GM12891 (cell line): ENCODE measurements around the gene U2AF1.
"Not testable (repeated sequence)": the region's sequence is repeated elsewhere in the genome, so short reads cannot be mapped to it uniquely, and the experiment has no call there.

Experiments
- DNase-seq: peaks from one replicate; pipeline ENCODE4 v3.0.0; 2011; ENCODE audit warnings: low spot score; ENCODE audit not compliant: insufficient read length
- FAIRE-seq: peaks from 2 replicates; lab custom pipeline; 2011; peaks lifted over from hg19 to GRCh38; lab: Jason Lieb, UNC

U2AF1 gene

DNA sequence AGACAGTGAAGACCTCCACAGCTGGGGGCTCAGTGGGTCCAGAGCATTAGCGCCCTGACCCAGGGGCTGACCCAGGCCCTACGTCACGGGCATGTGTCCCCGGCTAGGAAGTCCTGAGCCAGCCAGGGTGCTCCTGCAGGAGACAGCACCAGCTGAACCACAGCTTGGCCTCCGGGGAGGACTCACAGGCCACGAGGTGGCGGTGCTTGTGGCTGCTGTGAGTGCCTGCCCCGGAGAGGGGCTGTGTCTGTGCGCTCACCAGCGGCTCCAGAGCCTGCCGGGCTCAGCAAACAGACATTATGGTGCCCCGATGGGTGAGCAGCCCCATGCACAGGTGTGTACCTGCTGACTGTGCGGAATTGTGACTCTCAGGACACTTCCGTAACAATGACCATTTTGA is 62.8 kb downstream of the U2AF1 start:
- DNase-seq, FAIRE-seq: not testable (repeated sequence)

DNA sequence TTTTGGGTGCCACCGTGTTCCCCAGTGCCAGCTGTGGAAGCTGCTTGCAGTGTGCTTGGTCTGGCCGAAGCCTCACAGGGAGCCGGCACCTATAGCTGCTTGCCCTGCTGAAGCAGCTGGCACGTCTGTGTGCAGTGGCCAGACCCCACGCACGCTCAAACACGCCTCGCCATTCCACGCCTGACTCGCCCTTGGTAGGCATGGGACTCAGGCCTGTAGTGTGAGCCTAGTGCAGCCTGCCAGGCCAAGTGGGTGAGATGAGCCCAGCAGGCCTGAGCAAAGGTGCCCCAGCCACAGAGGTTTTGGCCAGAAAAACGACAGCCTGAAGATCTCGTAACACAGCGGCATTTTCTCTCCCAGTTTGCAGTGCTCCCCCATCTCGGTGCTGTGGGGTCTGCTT is 64.1 kb downstream of the U2AF1 start:
- FAIRE-seq = not testable (repeated sequence)

More for the DNA sequence above, 64.1 kb downstream of the U2AF1 start:
- DNase-seq = not testable (repeated sequence)
